HL-60 (cell line): ENCODE data around the gene POLDIP3.

Experiments
- GABPA ChIP-seq: IDR thresholded peaks from 2 replicates; pipeline ENCODE4 v1.6.1; 2012; ENCODE audit warnings: low read depth
- POLR2AphosphoS5 ChIP-seq: IDR thresholded peaks from 2 replicates; pipeline ENCODE4 v1.6.1; 2012; ENCODE audit warnings: low read depth
- REST ChIP-seq: IDR thresholded peaks from 2 replicates; pipeline ENCODE4 v1.6.1; 2012; ENCODE audit warnings: low read depth; ENCODE audit not compliant: insufficient replicate concordance
- SPI1 ChIP-seq: IDR thresholded peaks from 2 replicates; pipeline ENCODE4 v1.6.1; 2012; ENCODE audit warnings: low read depth, mild to moderate bottlenecking, borderline replicate concordance
- TF ChIP-seq, protein P1 (sequence below): IDR thresholded peaks from one replicate; pipeline ENCODE4 v1.5.1; 2011; ENCODE audit warnings: low read length, control low read depth, inconsistent platforms; ENCODE audit not compliant: insufficient read depth

DNA sequence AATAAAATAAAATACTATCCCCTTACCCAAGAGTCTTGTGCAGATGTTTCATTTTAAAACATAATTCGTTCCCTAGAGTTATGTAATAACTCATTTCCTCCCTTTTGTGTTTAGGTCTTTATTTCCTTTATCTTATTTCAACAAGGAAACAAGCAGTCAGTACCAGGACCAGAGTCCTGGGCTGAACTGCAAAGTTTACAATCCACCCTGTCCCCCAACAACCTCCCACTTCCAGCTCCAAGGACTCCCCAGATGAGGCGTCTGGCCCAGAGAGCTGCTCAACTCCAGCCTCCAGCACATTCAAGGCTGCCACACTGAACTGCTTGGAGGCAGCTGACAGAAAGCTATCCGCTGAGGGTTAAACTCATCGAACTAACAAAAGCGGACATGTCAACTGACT lies 4.5 kb downstream of the POLDIP3 start:
- TF ChIP-seq, protein P1, sequence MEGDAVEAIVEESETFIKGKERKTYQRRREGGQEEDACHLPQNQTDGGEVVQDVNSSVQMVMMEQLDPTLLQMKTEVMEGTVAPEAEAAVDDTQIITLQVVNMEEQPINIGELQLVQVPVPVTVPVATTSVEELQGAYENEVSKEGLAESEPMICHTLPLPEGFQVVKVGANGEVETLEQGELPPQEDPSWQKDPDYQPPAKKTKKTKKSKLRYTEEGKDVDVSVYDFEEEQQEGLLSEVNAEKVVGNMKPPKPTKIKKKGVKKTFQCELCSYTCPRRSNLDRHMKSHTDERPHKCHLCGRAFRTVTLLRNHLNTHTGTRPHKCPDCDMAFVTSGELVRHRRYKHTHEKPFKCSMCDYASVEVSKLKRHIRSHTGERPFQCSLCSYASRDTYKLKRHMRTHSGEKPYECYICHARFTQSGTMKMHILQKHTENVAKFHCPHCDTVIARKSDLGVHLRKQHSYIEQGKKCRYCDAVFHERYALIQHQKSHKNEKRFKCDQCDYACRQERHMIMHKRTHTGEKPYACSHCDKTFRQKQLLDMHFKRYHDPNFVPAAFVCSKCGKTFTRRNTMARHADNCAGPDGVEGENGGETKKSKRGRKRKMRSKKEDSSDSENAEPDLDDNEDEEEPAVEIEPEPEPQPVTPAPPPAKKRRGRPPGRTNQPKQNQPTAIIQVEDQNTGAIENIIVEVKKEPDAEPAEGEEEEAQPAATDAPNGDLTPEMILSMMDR = no peak
- TF ChIP-seq GABPA (no peak), POLR2AphosphoS5 (no peak), REST (no peak), SPI1 (no peak)
